ENCODE data around the gene EVC2. TPM values are rescaled to one million over a fixed set of nuclear protein-coding genes. Genes with fewer than 3 reads are reported as not detected.

Gene EVC2
- total and polyA plus RNA-seq, 9 of the 15 experiments (the other 6 are each of a cell fraction or from before 2014, with no cell fraction given) = 0.03 to 0.55 (median 0.38) TPM; not detected in 1

- no peak for DNase-seq (ENCODE audit: extremely low read depth in 1 of 4, low spot score in 3 of 4)
- H3K79me2 ChIP-seq (ENCODE audit: control insufficient read depth, insufficient read depth, low read length) = no peaks in the 10 kb centered on the region
- no peaks in the 10 kb centered on the region; the same call in 1 of the 2 replicates for H4K20me1 ChIP-seq (replicated peaks; ENCODE audit: control insufficient read depth, insufficient read depth, low read length)
- H3K9ac ChIP-seq (ENCODE audit: insufficient read depth in 1 of 2, low read depth in 2 of 2, low read length in 2 of 2) = no peak overlapping the region
- no TSS peak for BruUV-seq (replicated peaks)
- in situ Hi-C loops (cut with MboI) = no loop called here
- H3K4me3 ChIP-seq = no peak overlapping the region
- FAIRE-seq = no peak
- no peak overlapping the region for H3K4me2 ChIP-seq (ENCODE audit: insufficient read depth, low read length)
- 35% methylated on average over 5 of the region's 8 CpGs for WGBS (ENCODE audit: insufficient coverage, low coverage, missing lambda C conversion rate)
- H3K4me1 ChIP-seq (replicated peaks in 1 of 2; ENCODE audit: control insufficient read depth in 2 of 2, insufficient read depth in 2 of 2, low read length in 2 of 2) = peaks cover 5 to 9% of the 10 kb centered on the region in 2 experiments; a peak in 3 of 5 replicates
- POLR2A ChIA-PET = no interaction called here
- H3K27me3 ChIP-seq (ENCODE audit: control insufficient read depth in 2 of 2, insufficient read depth in 2 of 2, low read length in 2 of 2) = peaks cover 0 to 10% of the 10 kb centered on the region in 2 experiments; a peak in 1 of 5 replicates
- no peaks in the 10 kb centered on the region for H3K9me1 ChIP-seq (ENCODE audit: control insufficient read depth, insufficient read depth, low read length)
- H2AFZ ChIP-seq (ENCODE audit: low read depth, low read length) = no peak overlapping the region
- ATAC-seq = no peak
- CTCF ChIA-PET (ENCODE audit: low intra/inter-chr PET ratio) = no interaction called here
- no peaks in the 10 kb centered on the region for H3K36me3 ChIP-seq (ENCODE audit: control insufficient read depth, insufficient read depth, low read length)
- intact Hi-C loops (cut with micrococcal nuclease) = no loop called here
- TF ChIP-seq ZFP1 (CRISPR knock-in tag; IDR thresholded peaks at IDR 0.05) = no peak
- peak; percentile 51 for TF ChIP-seq RBM25 (IDR thresholded peaks at IDR 0.05; ENCODE audit: low read depth, low read length, severe bottlenecking)
- TF ChIP-seq HBP1 (CRISPR knock-in tag; IDR thresholded peaks at IDR 0.05) = no peak
- 0 out of 2 replicates have a peak, but pooled peaks have one; percentile 23 for TF ChIP-seq BCOR (IDR thresholded peaks at IDR 0.05)
- no peak for TF ChIP-seq ZNF431 (CRISPR knock-in tag; IDR thresholded peaks at IDR 0.05)
- peak; percentile 76; the same call in 1 of the 2 replicates for TF ChIP-seq ESRRA (IDR thresholded peaks at IDR 0.05; ENCODE audit: borderline replicate concordance, low read depth)
- TF ChIP-seq ZNF395 (CRISPR knock-in tag; IDR thresholded peaks at IDR 0.05) = 0 out of 2 replicates have a peak, but pooled peaks have one; percentile 2
- TF ChIP-seq ARHGAP35 (IDR thresholded peaks at IDR 0.05; ENCODE audit: partially characterized antibody) = no peak
- H3K27ac ChIP-seq (ENCODE audit: extremely low read depth, low read depth, low read length) = no peak overlapping the region
- H3K9me3 ChIP-seq (replicated peaks; ENCODE audit: control insufficient read depth, insufficient read depth, low read depth, low read length) = no peaks in the 10 kb centered on the region
Observed at GRCh38 chr4:5754529-5754881, 46.1 kb upstream of the EVC2 start.
